Vagina (tissue), 2 donors: ENCODE results near the gene PRDX4.

Source experiments
- CTCF ChIP-seq, 3 experiments: fragments of 450-650 bp in 2 of 3; fragments of 200-600 bp in 1 of 3; sonication (generic) in 1 of 3; IDR thresholded peaks; one replicate each; pipeline ENCODE4 v1.5.1; 2017 to 2019; ENCODE audit warnings: antibody characterized with exemption in 3 of 3, mild to moderate bottlenecking in 2 of 3, moderate library complexity in 2 of 3
- POLR2A ChIP-seq, 2 donors: fragments of 450-650 bp; IDR thresholded peaks; one replicate each; pipeline ENCODE4 v1.6.1; 2017; ENCODE audit warnings: antibody characterized with exemption in 2 of 2, mild to moderate bottlenecking in 2 of 2, moderate library complexity in 2 of 2
- POLR2AphosphoS5 ChIP-seq, 2 donors: sonication (generic); formaldehyde crosslinking; IDR thresholded peaks; one replicate each; pipeline ENCODE4 v1.9.0; 2017; ENCODE audit warnings: antibody characterized with exemption in 2 of 2, mild to moderate bottlenecking in 2 of 2, low read depth in 1 of 2; ENCODE audit not compliant: insufficient read depth in 1 of 2

GRCh38 chrX:23692166-23692565 is 24.9 kb downstream of the PRDX4 start:
- TF ChIP-seq CTCF (IDR thresholded peaks at IDR 0.05) (no peak), POLR2A (IDR thresholded peaks at IDR 0.05) (no peak), POLR2AphosphoS5 (IDR thresholded peaks at IDR 0.05; ENCODE audit: insufficient read depth in 1 of 2, low read depth in 1 of 2) (no peak)
